Activated CD4-positive, alpha-beta T cell treated with anti-CD3 and anti-CD28 coated beads, Interleukin-2, amount 10 ng/mL, durations not matched to agents 7 days and 5 days (primary cell): ENCODE measurements around the gene DHPS. TPM values are rescaled to one million over a fixed set of nuclear protein-coding genes. Genes with fewer than 3 reads are reported as not detected.

ENCODE experiments used
- CTCF ChIA-PET: fragments of 350-600 bp; sonication (Branson Sonifier 250); formaldehyde crosslinking; loops from one replicate; lab custom pipeline; 2021; ENCODE audit warnings: antibody characterized with exemption; lab: Charles Lee
- POLR2A ChIA-PET: fragments of 350-600 bp; sonication (Branson Sonifier 250); formaldehyde crosslinking; loops from one replicate; lab custom pipeline; 2021; ENCODE audit warnings: antibody characterized with exemption; lab: Charles Lee
- DNase-seq: peaks from one replicate; pipeline ENCODE4 v3.0.0-alpha.2; 2020
- H3K27ac Mint-ChIP-seq: one replicate; pipeline ENCODE4 v1.8.0; 2021; ENCODE audit warnings: mild to moderate bottlenecking, moderate library complexity, mixed read lengths
- H3K27me3 Mint-ChIP-seq: one replicate; pipeline ENCODE4 v1.8.0; 2021; ENCODE audit warnings: mixed read lengths
- H3K36me3 Mint-ChIP-seq: one replicate; pipeline ENCODE4 v1.8.0; 2021; ENCODE audit warnings: low read depth, mixed read lengths
- H3K4me1 Mint-ChIP-seq: one replicate; pipeline ENCODE4 v1.8.0; 2021; ENCODE audit warnings: mixed read lengths
- H3K4me3 Mint-ChIP-seq: one replicate; pipeline ENCODE4 v1.8.0; 2021; ENCODE audit warnings: mild to moderate bottlenecking, moderate library complexity, mixed read lengths
- H3K9me3 Mint-ChIP-seq: one replicate; pipeline ENCODE4 v1.8.0; 2021; ENCODE audit warnings: mixed read lengths
- total RNA-seq, 2 experiments: library from RNA; stranded (reverse); gene quantifications; one replicate each; pipeline ENCODE4 v1.2.3, GENCODE V29; 2021

The DHPS gene
- total RNA-seq, 2 experiments from 2014 or later: 89.9 to 102 TPM

DNA sequence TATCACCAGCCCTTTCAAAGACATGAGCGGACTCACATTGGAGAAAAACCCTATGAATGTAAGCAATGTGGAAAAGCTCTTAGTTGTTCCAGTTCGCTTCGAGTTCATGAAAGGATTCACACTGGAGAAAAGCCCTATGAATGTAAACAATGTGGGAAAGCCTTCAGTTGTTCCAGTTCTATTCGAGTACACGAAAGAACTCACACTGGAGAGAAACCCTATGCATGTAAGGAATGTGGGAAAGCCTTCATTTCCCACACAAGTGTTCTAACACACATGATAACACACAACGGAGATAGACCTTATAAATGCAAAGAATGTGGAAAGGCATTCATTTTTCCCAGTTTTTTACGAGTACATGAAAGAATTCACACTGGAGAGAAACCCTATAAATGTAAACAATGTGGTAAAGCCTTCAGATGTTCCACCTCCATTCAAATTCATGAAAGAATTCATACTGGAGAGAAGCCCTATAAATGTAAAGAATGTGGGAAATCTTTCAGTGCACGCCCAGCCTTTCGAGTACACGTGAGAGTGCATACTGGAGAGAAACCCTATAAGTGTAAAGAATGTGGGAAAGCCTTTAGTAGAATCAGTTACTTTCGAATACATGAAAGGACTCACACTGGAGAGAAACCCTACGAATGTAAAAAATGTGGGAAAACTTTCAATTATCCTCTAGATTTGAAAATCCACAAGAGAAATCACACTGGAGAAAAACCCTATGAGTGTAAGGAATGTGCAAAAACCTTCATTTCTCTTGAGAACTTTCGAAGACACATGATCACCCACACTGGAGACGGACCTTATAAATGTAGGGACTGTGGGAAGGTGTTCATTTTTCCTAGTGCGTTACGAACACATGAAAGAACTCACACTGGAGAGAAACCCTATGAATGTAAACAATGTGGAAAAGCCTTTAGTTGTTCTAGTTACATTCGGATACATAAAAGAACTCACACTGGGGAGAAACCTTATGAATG, 53.3 kb downstream of the DHPS start:
- H3K36me3 Mint-ChIP-seq: peaks cover 78% of the 10 kb centered on the region
- H3K27me3 Mint-ChIP-seq: no peaks in the 10 kb centered on the region
- ChIA-PET CTCF (interaction anchor here (1.0 kb wide), 1 partner anchor 14 kb away, joined by 3 read pairs; no protein-coding TSS in a partner anchor), POLR2A (no interaction called here)
- DNase-seq: no peak
- H3K9me3 Mint-ChIP-seq: peaks cover 30% of the 10 kb centered on the region
- H3K27ac Mint-ChIP-seq: no peak overlapping the region
- no peaks in the 10 kb centered on the region for H3K4me1 Mint-ChIP-seq
- no peak overlapping the region for H3K4me3 Mint-ChIP-seq

- Mint-ChIP-seq H3K4me1 (no peaks in the 10 kb centered on the region), H3K27ac (no peak overlapping the region), H3K4me3 (no peak overlapping the region), H3K27me3 (no peaks in the 10 kb centered on the region), H3K9me3 (peaks cover 28% of the 10 kb centered on the region), H3K36me3 (peaks cover 80% of the 10 kb centered on the region)
- POLR2A ChIA-PET: no interaction called here
- CTCF ChIA-PET: interaction anchor here (1.3 kb wide), 2 partner anchors 13 to 23 kb away, joined by 3 to 4 read pairs; no protein-coding TSS in a partner anchor
- DNase-seq: no peak
Observed at GRCh38 chr19:12626958-12627357, 54.7 kb downstream of the DHPS start.

Other genes with a start within 250 kb of the DHPS start
- gene ZNF443, start 240.9 kb downstream of the DHPS start, total RNA-seq: 1 to 10 TPM; 5.8 to 6.4 TPM
- gene ZNF709, start 197.1 kb downstream of the DHPS start, total RNA-seq: 1 to 10 TPM; 2.2 to 2.4 TPM
- 10 to 100 TPM; 11.1 to 12.1 TPM for gene ZNF564, start 130.4 kb downstream of the DHPS start, total RNA-seq
- 10 to 100 TPM; 15.1 to 15.8 TPM for gene ZNF490, start 71.1 kb downstream of the DHPS start, total RNA-seq
- 10 to 100 TPM; 31.3 to 37.3 TPM for gene ZNF791, start 71.0 kb downstream of the DHPS start, total RNA-seq
- gene MAN2B1, start 15.1 kb downstream of the DHPS start, total RNA-seq: 100 to 1,000 TPM; 130 to 143 TPM
- 10 to 100 TPM; 14.4 to 19.6 TPM for gene WDR83, start 15.1 kb downstream of the DHPS start, total RNA-seq
- not detected for gene GNG14, start 6.1 kb upstream of the DHPS start, total RNA-seq
- gene FBXW9, start 14.8 kb upstream of the DHPS start, total RNA-seq: 1 to 10 TPM; 5.3 to 5.9 TPM
- 10 to 100 TPM; 80.5 to 90.7 TPM for gene TNPO2, start 42.1 kb upstream of the DHPS start, total RNA-seq
- gene TRIR, start 52.8 kb upstream of the DHPS start, total RNA-seq: 100 to 1,000 TPM; 222 to 226 TPM
- 10 to 100 TPM; 67.2 to 68.3 TPM for gene GET3, start 55.6 kb upstream of the DHPS start, total RNA-seq
- gene BEST2, start 69.9 kb upstream of the DHPS start, total RNA-seq: not detected
- gene HOOK2, start 93.7 kb upstream of the DHPS start, total RNA-seq: 10 to 100 TPM; 13.9 to 14.0 TPM
- 10 to 100 TPM; 66.7 to 78.4 TPM for gene JUNB, start 109.6 kb upstream of the DHPS start, total RNA-seq
- gene PRDX2, start 119.9 kb upstream of the DHPS start, total RNA-seq: 100 to 1,000 TPM; 274 to 288 TPM
- gene THSD8, start 120.2 kb upstream of the DHPS start, total RNA-seq: 10 to 100 TPM; 27.0 to 31.1 TPM
- 10 to 100 TPM; 34.9 to 39.3 TPM for gene RNASEH2A, start 124.7 kb upstream of the DHPS start, total RNA-seq
- gene RTBDN, start 152.7 kb upstream of the DHPS start, total RNA-seq: not detected
- under 1 TPM; 0.35 to 0.67 TPM for gene MAST1, start 156.6 kb upstream of the DHPS start, total RNA-seq
- gene DNASE2, start 199.6 kb upstream of the DHPS start, total RNA-seq: 10 to 100 TPM; 28.8 to 30.0 TPM
- gene KLF1, start 205.3 kb upstream of the DHPS start, total RNA-seq: under 1 TPM in 1 of 2 experiments, not detected in 1; 0.20 TPM
- gene GCDH, start 209.3 kb upstream of the DHPS start, total RNA-seq: 10 to 100 TPM; 35.4 to 41.7 TPM
- gene SYCE2, start 237.4 kb upstream of the DHPS start, total RNA-seq: 1 to 10 TPM; 3.2 to 4.5 TPM